ENCODE measurements around the gene AADACL4. TPM values are rescaled to one million over a fixed set of nuclear protein-coding genes. Genes with fewer than 3 reads are reported as not detected.
A peak's percentile ranks its signal among the peaks of the same experiment; 100 is the strongest.

AADACL4 gene
- total RNA-seq, 1 donor from 2014 or later, result not detected

DNA sequence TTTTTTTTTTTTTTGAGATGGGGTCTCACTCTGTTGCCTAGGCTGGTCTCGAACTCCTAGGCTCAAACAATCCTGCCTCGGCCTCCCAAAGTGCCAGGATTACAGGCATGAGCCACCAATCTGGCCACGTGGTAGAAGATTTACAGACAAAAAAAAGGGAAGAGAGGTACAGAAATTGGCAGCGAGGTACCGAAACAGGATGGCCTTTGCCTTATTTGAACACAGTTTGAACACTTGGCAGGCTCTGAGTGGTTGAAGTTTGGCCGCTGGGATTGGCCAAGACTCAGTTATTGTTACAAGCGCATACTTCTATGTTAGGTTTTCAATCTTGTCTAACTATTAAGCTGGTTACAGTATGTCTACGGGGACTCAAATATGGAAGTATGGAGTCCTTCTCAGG lies 6.2 kb upstream of the AADACL4 start:
- Mint-ChIP-seq H3K4me1 (ENCODE audit: low read depth) (peaks cover 28% of the 10 kb centered on the region), H3K27ac (ENCODE audit: unreplicated experiment) (no peak overlapping the region), H3K9me3 (ENCODE audit: low read depth) (peaks cover 25% of the 10 kb centered on the region), H3K36me3 (ENCODE audit: low read depth) (peaks cover 8% of the 10 kb centered on the region), H3K4me3 (ENCODE audit: unreplicated experiment) (no peak overlapping the region), H3K27me3 (ENCODE audit: low read depth) (no peaks in the 10 kb centered on the region)
- TF ChIP-seq, protein P1, sequence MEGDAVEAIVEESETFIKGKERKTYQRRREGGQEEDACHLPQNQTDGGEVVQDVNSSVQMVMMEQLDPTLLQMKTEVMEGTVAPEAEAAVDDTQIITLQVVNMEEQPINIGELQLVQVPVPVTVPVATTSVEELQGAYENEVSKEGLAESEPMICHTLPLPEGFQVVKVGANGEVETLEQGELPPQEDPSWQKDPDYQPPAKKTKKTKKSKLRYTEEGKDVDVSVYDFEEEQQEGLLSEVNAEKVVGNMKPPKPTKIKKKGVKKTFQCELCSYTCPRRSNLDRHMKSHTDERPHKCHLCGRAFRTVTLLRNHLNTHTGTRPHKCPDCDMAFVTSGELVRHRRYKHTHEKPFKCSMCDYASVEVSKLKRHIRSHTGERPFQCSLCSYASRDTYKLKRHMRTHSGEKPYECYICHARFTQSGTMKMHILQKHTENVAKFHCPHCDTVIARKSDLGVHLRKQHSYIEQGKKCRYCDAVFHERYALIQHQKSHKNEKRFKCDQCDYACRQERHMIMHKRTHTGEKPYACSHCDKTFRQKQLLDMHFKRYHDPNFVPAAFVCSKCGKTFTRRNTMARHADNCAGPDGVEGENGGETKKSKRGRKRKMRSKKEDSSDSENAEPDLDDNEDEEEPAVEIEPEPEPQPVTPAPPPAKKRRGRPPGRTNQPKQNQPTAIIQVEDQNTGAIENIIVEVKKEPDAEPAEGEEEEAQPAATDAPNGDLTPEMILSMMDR (IDR thresholded peaks at IDR 0.05), result no peak
- peak; percentile 13 for DNase-seq (ENCODE audit: low spot score)

DNA sequence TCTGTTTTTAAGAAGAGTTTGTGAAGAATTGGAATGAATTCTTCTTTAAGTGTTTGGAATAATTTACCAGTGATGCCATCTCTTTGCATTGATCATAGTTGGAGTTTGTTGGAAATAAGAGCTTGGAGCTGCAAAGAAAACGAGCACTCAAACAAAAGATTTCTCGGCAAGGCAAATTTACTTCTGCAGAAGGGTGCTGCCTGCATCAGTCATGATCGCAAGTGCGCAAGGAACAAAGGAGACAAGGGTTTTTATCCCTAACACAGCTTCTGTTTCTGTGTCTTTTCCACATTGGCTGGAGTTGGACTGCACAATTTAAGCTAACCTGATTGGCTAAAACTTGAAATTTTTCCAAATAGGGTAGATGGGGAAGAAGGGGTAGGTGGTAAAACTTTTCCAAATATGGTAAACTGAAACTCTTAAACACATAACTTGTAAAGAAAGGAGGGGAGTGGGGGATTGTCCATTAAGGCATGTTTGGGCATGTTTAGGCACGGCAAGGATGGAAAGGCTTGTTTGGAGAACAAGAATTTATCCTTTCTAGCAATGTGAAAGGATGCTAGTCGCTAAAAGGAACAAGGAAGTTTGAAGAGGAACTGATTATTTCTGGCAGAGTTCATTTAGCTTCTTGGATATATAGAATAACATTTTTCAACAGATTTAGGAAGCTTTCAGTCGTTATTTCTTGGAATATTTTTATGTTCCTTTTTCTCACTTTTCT lies 3.5 kb upstream of the AADACL4 start:
- peaks cover 5% of the 10 kb centered on the region for H3K27me3 Mint-ChIP-seq (ENCODE audit: low read depth)
- H3K9me3 Mint-ChIP-seq (ENCODE audit: low read depth), result peaks cover 25% of the 10 kb centered on the region
- H3K36me3 Mint-ChIP-seq (ENCODE audit: low read depth), result peaks cover 8% of the 10 kb centered on the region
- peaks cover 24% of the 10 kb centered on the region for H3K4me1 Mint-ChIP-seq (ENCODE audit: low read depth)
- no peak for DNase-seq (ENCODE audit: low spot score)
- TF ChIP-seq, protein P1 (IDR thresholded peaks at IDR 0.05), result no peak
- no peak overlapping the region for H3K4me3 Mint-ChIP-seq (ENCODE audit: unreplicated experiment)
- no peak overlapping the region for H3K27ac Mint-ChIP-seq (ENCODE audit: unreplicated experiment)

DNA sequence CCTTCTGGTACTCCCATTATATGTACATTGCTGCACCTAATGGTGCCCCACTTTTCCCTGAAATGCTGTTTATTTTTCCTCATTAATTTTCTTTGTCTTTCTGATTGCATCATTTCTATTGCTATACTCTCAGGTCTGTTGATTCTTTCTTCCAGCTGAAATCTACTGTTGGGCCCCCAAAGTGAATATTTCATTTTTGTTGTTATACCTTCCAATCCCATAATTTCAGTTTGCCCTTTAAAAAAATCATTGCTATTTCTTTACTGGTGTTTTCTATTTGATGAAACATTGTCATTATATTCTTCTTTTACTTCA lies 3.0 kb upstream of the AADACL4 start:
- H3K4me1 Mint-ChIP-seq (ENCODE audit: low read depth), result peaks cover 23% of the 10 kb centered on the region
- H3K4me3 Mint-ChIP-seq (ENCODE audit: unreplicated experiment), result no peak overlapping the region
- no peak overlapping the region for H3K27ac Mint-ChIP-seq (ENCODE audit: unreplicated experiment)

DNA sequence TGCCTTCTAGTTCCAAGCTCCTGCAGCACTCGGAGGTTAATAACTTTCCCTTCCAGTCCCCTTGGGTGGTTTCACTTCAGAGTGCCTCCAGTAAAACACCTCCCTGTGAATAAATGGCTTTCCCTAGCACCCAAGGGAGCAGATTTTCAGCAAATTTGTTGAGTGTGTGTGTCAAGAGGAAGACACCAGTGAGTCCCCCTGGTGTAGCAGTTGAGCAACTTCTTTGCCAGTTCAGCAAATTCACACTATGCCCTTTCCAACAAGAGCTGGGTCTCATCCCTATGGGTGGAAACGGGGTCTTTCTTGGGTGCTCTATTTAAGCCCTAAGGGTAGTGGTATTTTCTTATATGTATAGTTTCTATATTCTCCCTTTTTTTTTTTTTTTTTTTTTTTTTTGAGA lies 806 bp upstream of the AADACL4 start:
- H3K27me3 Mint-ChIP-seq (ENCODE audit: low read depth), result peaks cover 5% of the 10 kb centered on the region
- peaks cover 5% of the 10 kb centered on the region for H3K4me1 Mint-ChIP-seq (ENCODE audit: low read depth)
- TF ChIP-seq, protein P1 (IDR thresholded peaks at IDR 0.05), result peak; percentile 30
- H3K4me3 Mint-ChIP-seq (ENCODE audit: unreplicated experiment), result no peak overlapping the region
- no peak overlapping the region for H3K27ac Mint-ChIP-seq (ENCODE audit: unreplicated experiment)
- peaks cover 25% of the 10 kb centered on the region for H3K9me3 Mint-ChIP-seq (ENCODE audit: low read depth)
- peaks cover 8% of the 10 kb centered on the region for H3K36me3 Mint-ChIP-seq (ENCODE audit: low read depth)
- no peak for DNase-seq (ENCODE audit: low spot score)

More for the DNA sequence above, 3.0 kb upstream of the AADACL4 start:
- H3K36me3 Mint-ChIP-seq (ENCODE audit: low read depth), result peaks cover 8% of the 10 kb centered on the region
- TF ChIP-seq, protein P1 (IDR thresholded peaks at IDR 0.05), result no peak
- no peak for DNase-seq (ENCODE audit: low spot score)
- peaks cover 25% of the 10 kb centered on the region for H3K9me3 Mint-ChIP-seq (ENCODE audit: low read depth)
- peaks cover 5% of the 10 kb centered on the region for H3K27me3 Mint-ChIP-seq (ENCODE audit: low read depth)

DNA sequence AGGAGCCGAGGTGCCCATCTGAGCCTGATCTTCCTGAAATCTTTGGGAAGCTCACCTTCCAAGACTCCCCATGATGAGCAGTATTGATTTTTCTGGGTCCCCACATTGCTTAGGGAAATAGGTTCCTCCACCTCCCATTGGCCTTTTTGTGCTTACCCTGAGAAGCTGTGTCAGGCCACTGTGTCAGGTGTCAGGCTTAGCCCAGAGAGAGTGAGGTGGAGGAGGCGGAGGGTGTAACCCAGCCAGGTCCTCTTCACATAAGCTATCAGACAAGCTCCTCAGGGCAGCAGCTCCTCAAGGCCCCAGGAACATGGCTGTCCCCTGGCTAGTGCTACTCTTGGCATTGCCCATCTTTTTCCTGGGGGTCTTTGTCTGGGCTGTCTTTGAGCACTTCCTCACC lies 352 bp downstream of the AADACL4 start:
- DNase-seq (ENCODE audit: low spot score), result peak; percentile 13
- TF ChIP-seq, protein P1 (IDR thresholded peaks at IDR 0.05), result no peak
- Mint-ChIP-seq H3K4me3 (ENCODE audit: unreplicated experiment) (no peak overlapping the region), H3K27ac (ENCODE audit: unreplicated experiment) (no peak overlapping the region), H3K9me3 (ENCODE audit: low read depth) (peaks cover 24% of the 10 kb centered on the region), H3K4me1 (ENCODE audit: low read depth) (peaks cover 9% of the 10 kb centered on the region), H3K36me3 (ENCODE audit: low read depth) (peaks cover 8% of the 10 kb centered on the region), H3K27me3 (ENCODE audit: low read depth) (peaks cover 5% of the 10 kb centered on the region)

Data from chondrocyte (in vitro differentiated cells).